ENCODE measurements around the gene AHI1. TPM values are rescaled to one million over a fixed set of nuclear protein-coding genes. Genes with fewer than 3 reads are reported as not detected.

AHI1 gene
- total RNA-seq, 1 experiment from 2014 or later = 22.8 TPM

- Histone ChIP-seq H3K36me3 (ENCODE audit: insufficient read depth, low read length, poor library complexity, severe bottlenecking) (no peaks in the 10 kb centered on the region), H3K27ac (ENCODE audit: low read depth, low read length, poor library complexity, severe bottlenecking) (no peak overlapping the region), H3K4me3 (ENCODE audit: low read depth, low read length, poor library complexity, severe bottlenecking) (no peak overlapping the region), H3K27me3 (replicated peaks; ENCODE audit: insufficient read depth, low read depth, low read length, poor library complexity) (no peaks in the 10 kb centered on the region), H3K4me1 (ENCODE audit: insufficient read depth, low read length, poor library complexity, severe bottlenecking) (no peaks in the 10 kb centered on the region), H3K9me3 (ENCODE audit: low read depth, low read length, poor library complexity, severe bottlenecking) (no peaks in the 10 kb centered on the region)
- CTCF ChIA-PET = no interaction called here
- intact Hi-C loops (cut with micrococcal nuclease; ENCODE audit: unreplicated experiment) = no loop called here
- DNase-seq (ENCODE audit: low spot score) = no peak
- TF ChIP-seq CTCF (conservative IDR thresholded peaks at IDR 0.05; ENCODE audit: low read depth, low read length) = no peak
- POLR2A ChIA-PET (ENCODE audit: low non-redundant PET) = no interaction called here
- no TSS peak for BruUV-seq (replicated peaks)
Measured at GRCh38 chr6:135383766-135384165, 113.8 kb downstream of the AHI1 start.

GRCh38 chr6:135383301-135383700 lies 114.2 kb downstream of the AHI1 start:
- no peaks in the 10 kb centered on the region for H3K27me3 ChIP-seq (replicated peaks; ENCODE audit: insufficient read depth, low read depth, low read length, poor library complexity)
- no peak overlapping the region for H3K27ac ChIP-seq (ENCODE audit: low read depth, low read length, poor library complexity, severe bottlenecking)
- intact Hi-C loops (cut with micrococcal nuclease; ENCODE audit: unreplicated experiment) = no loop called here
- H3K4me1 ChIP-seq (ENCODE audit: insufficient read depth, low read length, poor library complexity, severe bottlenecking) = no peaks in the 10 kb centered on the region
- ChIA-PET CTCF (no interaction called here), POLR2A (ENCODE audit: low non-redundant PET) (no interaction called here)
- no peak for DNase-seq (ENCODE audit: low spot score)
- H3K36me3 ChIP-seq (ENCODE audit: insufficient read depth, low read length, poor library complexity, severe bottlenecking) = no peaks in the 10 kb centered on the region
- no peak for TF ChIP-seq EZH2 (IDR thresholded peaks at IDR 0.05; ENCODE audit: borderline replicate concordance, low read depth, low read length, poor library complexity, severe bottlenecking)
- no peak for TF ChIP-seq CTCF (conservative IDR thresholded peaks at IDR 0.05; ENCODE audit: low read depth, low read length)
- BruUV-seq (replicated peaks) = no TSS peak
- no peaks in the 10 kb centered on the region for H3K9me3 ChIP-seq (ENCODE audit: low read depth, low read length, poor library complexity, severe bottlenecking)
- H3K4me3 ChIP-seq (ENCODE audit: low read depth, low read length, poor library complexity, severe bottlenecking) = no peak overlapping the region

GRCh38 chr6:135382182-135382628 lies 115.3 kb downstream of the AHI1 start:
- CTCF ChIA-PET = no interaction called here
- no peak for TF ChIP-seq CTCF (conservative IDR thresholded peaks at IDR 0.05; ENCODE audit: low read depth, low read length)
- TF ChIP-seq EZH2 (IDR thresholded peaks at IDR 0.05; ENCODE audit: borderline replicate concordance, low read depth, low read length, poor library complexity, severe bottlenecking) = no peak
- Histone ChIP-seq H3K36me3 (ENCODE audit: insufficient read depth, low read length, poor library complexity, severe bottlenecking) (no peaks in the 10 kb centered on the region), H3K4me1 (ENCODE audit: insufficient read depth, low read length, poor library complexity, severe bottlenecking) (no peaks in the 10 kb centered on the region), H3K27ac (ENCODE audit: low read depth, low read length, poor library complexity, severe bottlenecking) (no peak overlapping the region), H3K9me3 (ENCODE audit: low read depth, low read length, poor library complexity, severe bottlenecking) (no peaks in the 10 kb centered on the region), H3K4me3 (ENCODE audit: low read depth, low read length, poor library complexity, severe bottlenecking) (no peak overlapping the region), H3K27me3 (replicated peaks; ENCODE audit: insufficient read depth, low read depth, low read length, poor library complexity) (no peaks in the 10 kb centered on the region)
- no TSS peak for BruUV-seq (replicated peaks)
- DNase-seq (ENCODE audit: low spot score) = no peak
- POLR2A ChIA-PET (ENCODE audit: low non-redundant PET) = no interaction called here
- intact Hi-C loops (cut with micrococcal nuclease; ENCODE audit: unreplicated experiment) = no loop called here
